ENCODE results near the gene EPHB3.

- TF ChIP-seq GATA2 (IDR thresholded peaks at IDR 0.05; ENCODE audit: low read depth, low read length), result no peak
- TF ChIP-seq GATA3 (IDR thresholded peaks at IDR 0.05; ENCODE audit: low read depth, low read length), result no peak
These were observed 25.3 kb downstream of the EPHB3 start for GRCh38 chr3:184586851-184587250.
